GM12878 (cell line): ENCODE data around the gene ARID1A. TPM values are rescaled to one million over a fixed set of nuclear protein-coding genes. Genes with fewer than 3 reads are reported as not detected.
A peak's percentile ranks its signal among the peaks of the same experiment; 100 is the strongest.

Experiments used
- ATAC-seq: fragments of 200-7000 bp; cut with Tn5 transposase; 3 replicates; pipeline ENCODE4 v1.9.1; 2020; ENCODE audit warnings: mild to moderate bottlenecking, moderate library complexity
- BruUV-seq: library from RNA; stranded (reverse); fragments of 400-500 nt; replicated peaks from 2 replicates; lab custom pipeline; 2021; lab: Mats Ljungman, UMichigan
- CTCF ChIA-PET: fragments of 300-600 bp; sonication (Branson Sonifier 250); formaldehyde crosslinking; extraction: SDS; loops from one replicate; lab custom pipeline; 2021; ENCODE audit warnings: inconsistent platforms; lab: Yijun Ruan, JAX
- POLR2A ChIA-PET: fragments of 350-600 bp; formaldehyde crosslinking; extraction: SDS; loops from one replicate; lab custom pipeline; 2021; ENCODE audit warnings: inconsistent platforms; lab: Charles Lee
- RAD21 ChIA-PET: fragments of 300-600 bp; sonication (Branson Sonifier 250); formaldehyde crosslinking; loops from one replicate; lab custom pipeline; 2023; ENCODE audit warnings: antibody characterized with exemption; ENCODE audit not compliant: unreplicated experiment; lab: Charles Lee
- SMC1A ChIA-PET: fragments of 300-600 bp; sonication (Branson Sonifier 250); formaldehyde crosslinking; loops from one replicate; lab custom pipeline; 2023; ENCODE audit not compliant: unreplicated experiment, uncharacterized antibody; lab: Charles Lee
- DNase-seq: peaks from one replicate; pipeline ENCODE4 v3.0.0-alpha.2; 2011; ENCODE audit warnings: low read depth, low spot score
- FAIRE-seq: peaks from 3 replicates; lab custom pipeline; 2011; peaks lifted over from hg19 to GRCh38; lab: Jason Lieb, UNC
- H2AFZ ChIP-seq: 2 replicates; pipeline ENCODE4 v1.6.0; 2011; ENCODE audit warnings: low read depth, low read length, control low read depth; ENCODE audit not compliant: control insufficient read depth
- H3K27ac ChIP-seq: 2 replicates; pipeline ENCODE4 v1.5.1; 2011; ENCODE audit warnings: control low read depth; ENCODE audit not compliant: control insufficient read depth, insufficient read depth
- H3K27me3 ChIP-seq, 2 experiments: replicated peaks in 1 of 2; 2 replicates each; pipeline versions ENCODE4 v1.6.0 to v1.6.1; 2011; ENCODE audit warnings: low read length in 1 of 2; ENCODE audit not compliant: control insufficient read depth in 2 of 2, insufficient read depth in 2 of 2
- H3K36me3 ChIP-seq, 2 experiments: 2 replicates each; pipeline ENCODE4 v1.5.1; 2011; ENCODE audit warnings: low read length in 1 of 2; ENCODE audit not compliant: control insufficient read depth in 2 of 2, insufficient read depth in 2 of 2
- H3K4me1 ChIP-seq: 2 replicates; pipeline ENCODE4 v1.6.1; 2011; ENCODE audit warnings: mild to moderate bottlenecking, low read length, moderate library complexity, mixed read lengths; ENCODE audit not compliant: control insufficient read depth, insufficient read depth
- H3K4me2 ChIP-seq: 2 replicates; pipeline ENCODE4 v1.6.0; 2011; ENCODE audit warnings: control low read depth; ENCODE audit not compliant: control insufficient read depth, insufficient read depth
- H3K4me3 ChIP-seq: fragments of 200-600 bp; sonication (generic); 2 replicates; pipeline ENCODE4 v1.5.1; 2016
- H3K79me2 ChIP-seq: 2 replicates; pipeline ENCODE4 v1.6.0; 2011; ENCODE audit warnings: low read length; ENCODE audit not compliant: control insufficient read depth, insufficient read depth
- H3K9ac ChIP-seq: 2 replicates; pipeline ENCODE4 v1.8.0; 2011; ENCODE audit warnings: low read length, control low read depth, mixed read lengths; ENCODE audit not compliant: control insufficient read depth, insufficient read depth
- H3K9me3 ChIP-seq: replicated peaks from 3 replicates; pipeline ENCODE4 v1.5.1; 2011; ENCODE audit warnings: mild to moderate bottlenecking, low read length; ENCODE audit not compliant: control insufficient read depth, insufficient read depth
- H4K20me1 ChIP-seq: 2 replicates; pipeline ENCODE4 v1.6.0; 2011; ENCODE audit not compliant: control insufficient read depth, insufficient read depth
- ASH2L ChIP-seq: fragments of 300-600, 200-600 bp; sonication (generic); IDR thresholded peaks from 2 replicates; pipeline ENCODE4 v1.6.1; 2017; ENCODE audit warnings: low read depth, mild to moderate bottlenecking, borderline replicate concordance
- FOXM1 ChIP-seq: IDR thresholded peaks from 2 replicates; pipeline ENCODE4 v1.6.1; 2012; ENCODE audit warnings: low read depth, mild to moderate bottlenecking, inconsistent platforms, low read length, moderate library complexity
- HDGF ChIP-seq: fragments of 450-650 bp; IDR thresholded peaks from 2 replicates; pipeline ENCODE4 v1.6.1; 2016; ENCODE audit warnings: antibody characterized with exemption
- RAD21 ChIP-seq: IDR thresholded peaks from 2 replicates; pipeline ENCODE4 v1.6.1; 2011; ENCODE audit warnings: mild to moderate bottlenecking, low read depth, low read length, moderate library complexity; ENCODE audit not compliant: insufficient read depth
- RFX5 ChIP-seq: IDR thresholded peaks from 2 replicates; pipeline ENCODE4 v1.6.1; 2011; ENCODE audit warnings: low read depth, low read length, improper control_type of control experiment
- SREBF1 ChIP-seq: IDR thresholded peaks from 2 replicates; pipeline ENCODE4 v1.6.1; 2012; ENCODE audit warnings: mild to moderate bottlenecking, low read length
- YY1 ChIP-seq: IDR thresholded peaks from 2 replicates; pipeline ENCODE4 v1.6.1; 2011; ENCODE audit warnings: low read depth, mild to moderate bottlenecking, low read length
- ZNF207 ChIP-seq: fragments of 450-650 bp; IDR thresholded peaks from 2 replicates; pipeline ENCODE4 v1.6.1; 2014; ENCODE audit warnings: antibody characterized with exemption, mild to moderate bottlenecking, borderline replicate concordance
- ZZZ3 ChIP-seq: IDR thresholded peaks from 2 replicates; pipeline ENCODE4 v1.6.1; 2011; ENCODE audit warnings: low read depth; ENCODE audit not compliant: control insufficient read depth, insufficient read length
- WGBS: methylation state at CpG from one replicate; pipeline ENCODE4 v1.1.6; 2016; ENCODE audit warnings: low lambda C conversion rate; ENCODE audit not compliant: insufficient replicate concordance, insufficient coverage; ENCODE audit errors: missing lambda C conversion rate; 5-methylcytosine and 5-hydroxymethylcytosine counted together
- in situ Hi-C: fragments of 300-500 bp; cut with MboI; formaldehyde crosslinking; loops from 9 replicates; pipeline ENCODE4 v1.14.3; 2018; ENCODE audit warnings: mixed read lengths
- intact Hi-C: fragments of 100-400 bp; cut with micrococcal nuclease; formaldehyde crosslinking; loops from one replicate; pipeline ENCODE4 v1.14.2; 2022; ENCODE audit not compliant: unreplicated experiment
- polyA plus RNA-seq, 11 experiments: library from polyadenylated mRNA; depleted of rRNA in 4 of 11; unstranded in 6 of 11; stranded (reverse) in 5 of 11; fragments of >200 nt; fragmentation: Nextera tagmentation in 4 of 11; fragmentation: Illumina TruSeq in 1 of 11; extraction: Ambion mirVana in 4 of 11; extraction: Trizol in 1 of 11; gene quantifications; 1 replicate in 1 of 11; 2 replicates in 10 of 11; pipeline versions ENCODE4 v1.2.1 to v1.2.3, GENCODE V29; 2011 to 2016; ENCODE audit warnings: inconsistent platforms in 2 of 11, missing spikeins in 2 of 11, low read depth in 1 of 11
- total RNA-seq, 4 experiments: library from RNA; depleted of rRNA in 3 of 4; stranded (reverse); fragments of >200 nt in 3 of 4; fragmentation: Illumina TruSeq in 1 of 4; extraction: Trizol in 1 of 4; gene quantifications; 2 replicates each; pipeline versions ENCODE4 v1.2.1 to v1.2.3, GENCODE V29; 2013 to 2021
- TF ChIP-seq, protein P1 (sequence below): fragments of 450-650 bp; formaldehyde crosslinking; IDR thresholded peaks from 2 replicates; pipeline ENCODE4 v1.5.0; 2022; ENCODE audit warnings: mild to moderate bottlenecking, missing genetic modification characterization
- TF ChIP-seq, protein P2 (sequence below): fragments of 450-650 bp; IDR thresholded peaks from 2 replicates; pipeline ENCODE4 v1.6.1; 2016; ENCODE audit warnings: mild to moderate bottlenecking

ARID1A gene
- total and polyA plus RNA-seq, 10 of the 15 experiments (the other 5 are each of a cell fraction or from before 2014, with no cell fraction given), result 10.0 to 98.0 (median 23.5) TPM

- Histone ChIP-seq H3K79me2 (peaks cover 56% of the 10 kb centered on the region), H3K4me3 (peak overlapping the region; percentile 86), H3K36me3 (peaks cover 2 to 4% of the 10 kb centered on the region in 2 experiments; a peak in 3 of 4 replicates), H3K4me2 (peak overlapping the region; percentile 99), H3K4me1 (peaks cover 18% of the 10 kb centered on the region), H3K27ac (peak overlapping the region; percentile 59)
- no TSS peak for BruUV-seq
- FAIRE-seq, result no peak
- no peak for ATAC-seq
- TF ChIP-seq FOXM1, result no peak
- no peak for TF ChIP-seq ZZZ3
- TF ChIP-seq, protein P1, sequence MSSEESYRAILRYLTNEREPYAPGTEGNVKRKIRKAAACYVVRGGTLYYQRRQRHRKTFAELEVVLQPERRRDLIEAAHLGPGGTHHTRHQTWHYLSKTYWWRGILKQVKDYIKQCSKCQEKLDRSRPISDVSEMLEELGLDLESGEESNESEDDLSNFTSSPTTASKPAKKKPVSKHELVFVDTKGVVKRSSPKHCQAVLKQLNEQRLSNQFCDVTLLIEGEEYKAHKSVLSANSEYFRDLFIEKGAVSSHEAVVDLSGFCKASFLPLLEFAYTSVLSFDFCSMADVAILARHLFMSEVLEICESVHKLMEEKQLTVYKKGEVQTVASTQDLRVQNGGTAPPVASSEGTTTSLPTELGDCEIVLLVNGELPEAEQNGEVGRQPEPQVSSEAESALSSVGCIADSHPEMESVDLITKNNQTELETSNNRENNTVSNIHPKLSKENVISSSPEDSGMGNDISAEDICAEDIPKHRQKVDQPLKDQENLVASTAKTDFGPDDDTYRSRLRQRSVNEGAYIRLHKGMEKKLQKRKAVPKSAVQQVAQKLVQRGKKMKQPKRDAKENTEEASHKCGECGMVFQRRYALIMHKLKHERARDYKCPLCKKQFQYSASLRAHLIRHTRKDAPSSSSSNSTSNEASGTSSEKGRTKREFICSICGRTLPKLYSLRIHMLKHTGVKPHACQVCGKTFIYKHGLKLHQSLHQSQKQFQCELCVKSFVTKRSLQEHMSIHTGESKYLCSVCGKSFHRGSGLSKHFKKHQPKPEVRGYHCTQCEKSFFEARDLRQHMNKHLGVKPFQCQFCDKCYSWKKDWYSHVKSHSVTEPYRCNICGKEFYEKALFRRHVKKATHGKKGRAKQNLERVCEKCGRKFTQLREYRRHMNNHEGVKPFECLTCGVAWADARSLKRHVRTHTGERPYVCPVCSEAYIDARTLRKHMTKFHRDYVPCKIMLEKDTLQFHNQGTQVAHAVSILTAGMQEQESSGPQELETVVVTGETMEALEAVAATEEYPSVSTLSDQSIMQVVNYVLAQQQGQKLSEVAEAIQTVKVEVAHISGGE (CRISPR knock-in tag), result no peak
- no peak for TF ChIP-seq SREBF1
- TF ChIP-seq, protein P2, sequence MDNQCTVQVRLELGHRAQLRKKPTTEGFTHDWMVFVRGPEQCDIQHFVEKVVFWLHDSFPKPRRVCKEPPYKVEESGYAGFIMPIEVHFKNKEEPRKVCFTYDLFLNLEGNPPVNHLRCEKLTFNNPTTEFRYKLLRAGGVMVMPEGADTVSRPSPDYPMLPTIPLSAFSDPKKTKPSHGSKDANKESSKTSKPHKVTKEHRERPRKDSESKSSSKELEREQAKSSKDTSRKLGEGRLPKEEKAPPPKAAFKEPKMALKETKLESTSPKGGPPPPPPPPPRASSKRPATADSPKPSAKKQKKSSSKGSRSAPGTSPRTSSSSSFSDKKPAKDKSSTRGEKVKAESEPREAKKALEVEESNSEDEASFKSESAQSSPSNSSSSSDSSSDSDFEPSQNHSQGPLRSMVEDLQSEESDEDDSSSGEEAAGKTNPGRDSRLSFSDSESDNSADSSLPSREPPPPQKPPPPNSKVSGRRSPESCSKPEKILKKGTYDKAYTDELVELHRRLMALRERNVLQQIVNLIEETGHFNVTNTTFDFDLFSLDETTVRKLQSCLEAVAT, result 0 out of 2 replicates have a peak, but pooled peaks have one; percentile 31
- TF ChIP-seq RFX5, result no peak
- TF ChIP-seq ZNF207, result no peak
- 0 out of 2 replicates have a peak, but pooled peaks have one; percentile 27 for TF ChIP-seq HDGF
- TF ChIP-seq YY1, result no peak
- TF ChIP-seq RAD21, result no peak
- TF ChIP-seq ASH2L, result no peak
- TF ChIP-seq, all 136 proteins: peak for 2
- no peaks in the 10 kb centered on the region for H3K9me3 ChIP-seq
- intact Hi-C loops (loop anchor here (5.0 kb wide), 1 partner anchor 40 kb away; no protein-coding TSS in a partner anchor), in situ Hi-C loops (loop anchor here (5.0 kb wide), 1 partner anchor 50 kb away; no protein-coding TSS in a partner anchor)
- RAD21 ChIA-PET, result interaction anchor here (1.8 to 2.1 kb wide), 2 partner anchors 11 to 37 kb away, joined by 3 to 13 read pairs; no protein-coding TSS in a partner anchor
- SMC1A ChIA-PET, result interaction anchor here (2.2 to 3.9 kb wide), 2 partner anchors 12 to 16 kb away, joined by 16 to 35 read pairs; no protein-coding TSS in a partner anchor
- CTCF ChIA-PET, result interaction anchor here (7.3 kb wide), 1 partner anchor 17 kb away, joined by 117 read pairs; no protein-coding TSS in a partner anchor
- DNase-seq, result no peak
- no peaks in the 10 kb centered on the region for H4K20me1 ChIP-seq
- no peak overlapping the region for H2AFZ ChIP-seq
- POLR2A ChIA-PET, result interaction anchor here (2.4 kb wide), 1 partner anchor 11 kb away, joined by 16 read pairs; no protein-coding TSS in a partner anchor
- H3K27me3 ChIP-seq, result no peaks in the 10 kb centered on the region
- 0% methylated on average over 8 of the region's 17 CpGs for WGBS
- H3K9ac ChIP-seq, result peak overlapping the region; percentile 82
Observed at GRCh38 chr1:26827106-26827604, 131.3 kb downstream of the ARID1A start.
